A549 (cell line): Measurements from ENCODE around the gene HESX1. TPM values are rescaled to one million over a fixed set of nuclear protein-coding genes. Genes with fewer than 3 reads are reported as not detected.

Experiments used
- ATAC-seq, 2 experiments: fragments of 200-7000 bp in 1 of 2; fragments of >200 bp in 1 of 2; cut with Nextera tagmentation in 1 of 2; cut with Tn5 transposase in 1 of 2; 3 replicates each; pipeline versions ENCODE4 v1.8.0 to v1.9.1; 2018 to 2020; ENCODE audit warnings: mild to moderate bottlenecking in 1 of 2, moderate library complexity in 1 of 2
- CTCF ChIA-PET: fragments of 300-600 bp; sonication (Branson Sonifier 250); formaldehyde crosslinking; extraction: SDS; loops from one replicate; lab custom pipeline; 2021; ENCODE audit warnings: antibody characterized with exemption, inconsistent platforms; lab: Yijun Ruan, JAX
- POLR2A ChIA-PET: fragments of 350-600 bp; formaldehyde crosslinking; extraction: SDS; loops from one replicate; lab custom pipeline; 2021; ENCODE audit warnings: antibody characterized with exemption, inconsistent platforms; lab: Yijun Ruan, JAX
- DNase-seq, 2 experiments: peaks; one replicate each; pipeline versions ENCODE4 v3.0.0 to v3.0.0-alpha.2; 2011 to 2016; ENCODE audit warnings: low read depth in 1 of 2, low spot score in 1 of 2
- FAIRE-seq: peaks from 2 replicates; lab custom pipeline; 2011; peaks lifted over from hg19 to GRCh38; lab: Jason Lieb, UNC
- H3K27ac ChIP-seq, 2 experiments: fragments of >200 bp; sonication (Bioruptor Twin); formaldehyde crosslinking; 3 replicates each; pipeline ENCODE4 v1.5.1; 2016 to 2017
- H3K4me1 ChIP-seq: fragments of >200 bp; sonication (Bioruptor Twin); formaldehyde crosslinking; 3 replicates; pipeline ENCODE4 v1.6.1; 2016
- H3K4me2 ChIP-seq: fragments of >200 bp; sonication (Bioruptor Twin); formaldehyde crosslinking; 3 replicates; pipeline ENCODE4 v1.6.1; 2016
- H3K4me3 ChIP-seq: fragments of >200 bp; sonication (Bioruptor Twin); formaldehyde crosslinking; 3 replicates; pipeline ENCODE4 v1.5.1; 2016
- H3K9me3 ChIP-seq: fragments of >200 bp; sonication (Bioruptor Twin); formaldehyde crosslinking; 3 replicates; pipeline ENCODE4 v1.6.1; 2016
- BHLHE40 ChIP-seq: IDR thresholded peaks from 2 replicates; pipeline ENCODE4 v1.6.1; 2012; ENCODE audit warnings: low read depth, low read length, inconsistent platforms
- CBX2 ChIP-seq: fragments of 200-600 bp; sonication (generic); IDR thresholded peaks from 2 replicates; pipeline ENCODE4 v1.6.1; 2016; ENCODE audit warnings: low read depth, mild to moderate bottlenecking, borderline replicate concordance
- CHD2 ChIP-seq: fragments of 150-350 bp; IDR thresholded peaks from 2 replicates; pipeline ENCODE4 v1.6.1; 2014; ENCODE audit warnings: low read length; ENCODE audit not compliant: partially characterized antibody
- EHMT2 ChIP-seq: fragments of 200-600 bp; sonication (generic); IDR thresholded peaks from 2 replicates; pipeline ENCODE4 v1.6.1; 2016; ENCODE audit warnings: antibody characterized with exemption, low read depth, mild to moderate bottlenecking, moderate library complexity
- ESRRA ChIP-seq: fragments of 150-350 bp; IDR thresholded peaks from 2 replicates; pipeline ENCODE4 v1.6.1; 2014; ENCODE audit warnings: mild to moderate bottlenecking, low read length, borderline replicate concordance
- FOXS1 ChIP-seq: fragments of 250-450 bp; sonication (Bioruptor Pico); IDR thresholded peaks from 2 replicates; pipeline ENCODE4 v1.5.0; 2020; ENCODE audit warnings: mild to moderate bottlenecking, moderate library complexity
- GATA3 ChIP-seq: IDR thresholded peaks from 2 replicates; pipeline ENCODE4 v1.6.1; 2012; ENCODE audit warnings: borderline replicate concordance
- HOXA7 ChIP-seq: fragments of 250-450 bp; sonication (Bioruptor Pico); IDR thresholded peaks from 2 replicates; pipeline ENCODE4 v1.5.0; 2020; ENCODE audit warnings: mild to moderate bottlenecking, moderate library complexity
- HOXB5 ChIP-seq: fragments of 250-450 bp; sonication (Bioruptor Pico); IDR thresholded peaks from 2 replicates; pipeline ENCODE4 v1.5.0; 2020; ENCODE audit warnings: mild to moderate bottlenecking, moderate library complexity
- JUN ChIP-seq, 2 experiments: fragments of >200 bp; sonication (Bioruptor Twin); formaldehyde crosslinking; IDR thresholded peaks; 2 replicates in 1 of 2; 3 replicates in 1 of 2; pipeline ENCODE4 v1.6.1; 2016 to 2017
- JUNB ChIP-seq: fragments of >200 bp; sonication (Bioruptor Twin); formaldehyde crosslinking; IDR thresholded peaks from 2 replicates; pipeline ENCODE4 v1.6.1; 2016
- KDM1A ChIP-seq: fragments of 200-600 bp; sonication (generic); IDR thresholded peaks from 2 replicates; pipeline ENCODE4 v1.6.1; 2016; ENCODE audit warnings: low read depth, mild to moderate bottlenecking
- MYC ChIP-seq: IDR thresholded peaks from 2 replicates; pipeline ENCODE4 v1.6.1; 2012; ENCODE audit warnings: mild to moderate bottlenecking, inconsistent platforms, low read length, improper control_type of control experiment, borderline replicate concordance
- NFE2L2 ChIP-seq: fragments of 150-350 bp; conservative IDR thresholded peaks from 2 replicates; pipeline ENCODE4 v1.6.1; 2014; ENCODE audit warnings: low read length
- NPAS2 ChIP-seq: fragments of 250-450 bp; sonication (Bioruptor Pico); IDR thresholded peaks from 2 replicates; pipeline ENCODE4 v1.8.0; 2022; ENCODE audit warnings: mild to moderate bottlenecking, moderate library complexity, borderline replicate concordance
- NR3C1 ChIP-seq: fragments of >200 bp; sonication (Bioruptor Twin); formaldehyde crosslinking; IDR thresholded peaks from 3 replicates; pipeline ENCODE4 v1.6.1; 2017
- RCOR1 ChIP-seq: fragments of 150-350 bp; IDR thresholded peaks from 2 replicates; pipeline ENCODE4 v1.6.1; 2014; ENCODE audit warnings: antibody characterized with exemption, low read length, low read depth
- SREBF2 ChIP-seq: fragments of 450-650 bp; IDR thresholded peaks from 2 replicates; pipeline ENCODE4 v1.6.1; 2014; ENCODE audit warnings: mild to moderate bottlenecking, moderate library complexity
- ZC3H11A ChIP-seq: fragments of 450-650 bp; IDR thresholded peaks from 2 replicates; pipeline ENCODE4 v1.6.1; 2014; ENCODE audit warnings: antibody characterized with exemption, mild to moderate bottlenecking
- ZNF302 ChIP-seq: fragments of 250-450 bp; sonication (Bioruptor Pico); IDR thresholded peaks from 2 replicates; pipeline ENCODE4 v1.9.0; 2021; ENCODE audit warnings: inconsistent platforms, mild to moderate bottlenecking, moderate library complexity
- WGBS: methylation state at CpG from one replicate; pipeline ENCODE4 v1.1.6; 2017; ENCODE audit errors: missing lambda C conversion rate; 5-methylcytosine and 5-hydroxymethylcytosine counted together
- polyA plus RNA-seq, 4 experiments: library from polyadenylated mRNA; depleted of rRNA in 3 of 4; stranded (reverse); fragments of >200 nt; fragmentation: RNase III in 1 of 4; extraction: RNeasy Plus Mini Kit Qiagen cat#74134 plus additional on column Dnase treatment in 1 of 4; gene quantifications; 2 replicates in 3 of 4; 3 replicates in 1 of 4; pipeline ENCODE4 v1.2.3, GENCODE V29; 2011 to 2017
- TF ChIP-seq, protein P1 (sequence below): fragments of >200 bp; sonication (Bioruptor Twin); formaldehyde crosslinking; IDR thresholded peaks from 3 replicates; pipeline ENCODE4 v1.5.1; 2016
- TF ChIP-seq, protein P2 (sequence below): fragments of >200 bp; sonication (Bioruptor Twin); formaldehyde crosslinking; IDR thresholded peaks from 3 replicates; pipeline ENCODE4 v1.6.1; 2016
- TF ChIP-seq, protein P3 (sequence below): fragments of >200 bp; sonication (Bioruptor Twin); formaldehyde crosslinking; IDR thresholded peaks from 2 replicates; pipeline ENCODE4 v1.6.1; 2016
- TF ChIP-seq, protein P4 (sequence below): fragments of 450-650 bp; IDR thresholded peaks from 2 replicates; pipeline ENCODE4 v1.6.1; 2014; ENCODE audit warnings: antibody characterized with exemption

Gene HESX1
- polyA plus RNA-seq, 2 of the 4 experiments (the other 2 are of a cell fraction): 0.35 to 0.87 TPM

DNA sequence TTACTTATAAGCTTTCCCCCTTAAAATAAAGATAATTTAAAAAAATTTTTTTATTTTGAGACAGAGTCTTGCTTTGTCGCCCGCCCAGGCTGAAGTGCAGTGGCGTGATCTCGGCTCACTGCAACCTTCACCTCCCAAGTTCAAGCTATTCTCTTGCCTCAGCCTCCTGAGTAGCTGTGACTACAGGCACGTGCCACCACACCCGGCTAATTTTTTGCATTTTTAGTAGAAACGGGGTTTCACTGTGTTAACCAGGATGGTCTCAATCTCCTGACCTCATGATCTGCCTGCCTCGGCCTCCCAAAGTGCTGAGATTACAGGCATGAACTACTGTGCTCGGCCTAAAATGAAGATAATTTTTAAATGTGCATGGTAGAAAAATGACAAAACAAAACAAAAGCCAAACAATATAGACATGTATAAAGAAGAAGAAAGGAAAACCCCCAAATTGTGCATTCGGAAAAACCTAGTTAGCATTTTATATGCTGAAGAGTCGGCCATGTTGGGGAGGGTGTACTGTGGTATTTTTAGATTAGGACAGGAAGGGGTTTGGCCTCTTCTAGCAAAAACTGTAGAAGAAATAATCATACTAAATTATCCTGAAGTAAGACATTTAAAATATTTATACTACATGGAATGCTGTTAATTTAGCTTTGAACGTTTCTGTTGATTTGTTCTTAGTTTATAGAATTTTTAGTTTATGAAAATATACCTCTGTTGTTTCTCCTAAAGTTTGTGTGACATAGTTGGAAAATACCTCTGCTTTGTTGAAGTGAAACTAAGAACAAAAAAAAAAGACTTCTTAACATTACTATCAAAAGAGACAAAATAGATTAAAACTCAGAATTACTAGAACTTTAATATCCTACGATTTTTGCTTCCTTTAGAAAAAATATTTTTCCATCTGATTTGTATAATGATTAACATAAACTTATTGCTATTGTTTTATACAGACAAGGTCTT, 35.1 kb upstream of the HESX1 start:
- TF ChIP-seq BHLHE40 (no peak), GATA3 (no peak), MYC (no peak), JUNB (no peak), ESRRA (no peak), NPAS2 (CRISPR knock-in tag) (no peak), NR3C1 (no peak)
- 87% methylated on average over 13 of the region's 13 CpGs for WGBS
- no peak for FAIRE-seq
- no peak overlapping the region for H3K4me3 ChIP-seq
- ATAC-seq: no peak
- H3K4me2 ChIP-seq: no peak overlapping the region
- DNase-seq: no peak
- no peak overlapping the region for H3K27ac ChIP-seq
- no peaks in the 10 kb centered on the region; the same call in 2 of the 3 replicates for H3K4me1 ChIP-seq
- CTCF ChIA-PET: interaction anchor here (1.0 to 1.1 kb wide), 2 partner anchors 13 to 65 kb away, joined by 3 read pairs; no protein-coding TSS in a partner anchor
- POLR2A ChIA-PET: interaction anchor here (0.7 kb wide), 1 partner anchor 167 kb away, joined by 4 read pairs; no protein-coding TSS in a partner anchor
- H3K9me3 ChIP-seq: no peaks in the 10 kb centered on the region

DNA sequence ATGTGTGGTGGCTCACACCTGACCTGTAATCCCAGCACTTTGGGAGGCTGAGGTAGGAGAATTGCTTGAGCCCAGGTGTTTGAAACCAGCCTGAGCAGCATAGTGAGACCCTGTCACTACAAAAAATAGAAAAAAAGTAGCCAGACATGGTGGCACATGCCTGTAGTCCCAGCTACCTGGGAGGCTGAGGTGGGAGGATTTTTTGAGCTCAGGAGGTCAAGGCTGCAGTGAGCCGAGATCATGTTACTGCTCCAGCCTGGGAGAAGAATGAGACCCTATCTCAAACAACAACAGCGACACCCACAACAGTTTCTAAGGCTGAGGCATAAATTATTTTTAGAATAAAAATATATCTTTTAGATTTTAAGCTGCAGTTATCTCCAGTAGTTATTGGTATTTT, 34.0 kb upstream of the HESX1 start:
- CTCF ChIA-PET: interaction anchor here (1.0 to 1.2 kb wide), 2 partner anchors 12 kb away, joined by 3 to 5 read pairs; no protein-coding TSS in a partner anchor
- H3K4me2 ChIP-seq: no peak overlapping the region
- TF ChIP-seq, protein P1, sequence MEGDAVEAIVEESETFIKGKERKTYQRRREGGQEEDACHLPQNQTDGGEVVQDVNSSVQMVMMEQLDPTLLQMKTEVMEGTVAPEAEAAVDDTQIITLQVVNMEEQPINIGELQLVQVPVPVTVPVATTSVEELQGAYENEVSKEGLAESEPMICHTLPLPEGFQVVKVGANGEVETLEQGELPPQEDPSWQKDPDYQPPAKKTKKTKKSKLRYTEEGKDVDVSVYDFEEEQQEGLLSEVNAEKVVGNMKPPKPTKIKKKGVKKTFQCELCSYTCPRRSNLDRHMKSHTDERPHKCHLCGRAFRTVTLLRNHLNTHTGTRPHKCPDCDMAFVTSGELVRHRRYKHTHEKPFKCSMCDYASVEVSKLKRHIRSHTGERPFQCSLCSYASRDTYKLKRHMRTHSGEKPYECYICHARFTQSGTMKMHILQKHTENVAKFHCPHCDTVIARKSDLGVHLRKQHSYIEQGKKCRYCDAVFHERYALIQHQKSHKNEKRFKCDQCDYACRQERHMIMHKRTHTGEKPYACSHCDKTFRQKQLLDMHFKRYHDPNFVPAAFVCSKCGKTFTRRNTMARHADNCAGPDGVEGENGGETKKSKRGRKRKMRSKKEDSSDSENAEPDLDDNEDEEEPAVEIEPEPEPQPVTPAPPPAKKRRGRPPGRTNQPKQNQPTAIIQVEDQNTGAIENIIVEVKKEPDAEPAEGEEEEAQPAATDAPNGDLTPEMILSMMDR: no peak
- TF ChIP-seq NFE2L2 (no peak), FOXS1 (no peak), ZC3H11A (no peak), CBX2 (no peak), EHMT2 (no peak), SREBF2 (no peak), ZNF302 (CRISPR knock-in tag) (no peak), HOXB5 (CRISPR knock-in tag) (no peak), RCOR1 (no peak), JUN (IDR thresholded peaks at IDR 0.05) (no peak), HOXA7 (CRISPR knock-in tag) (no peak), CHD2 (no peak), KDM1A (no peak)
- TF ChIP-seq, protein P2, sequence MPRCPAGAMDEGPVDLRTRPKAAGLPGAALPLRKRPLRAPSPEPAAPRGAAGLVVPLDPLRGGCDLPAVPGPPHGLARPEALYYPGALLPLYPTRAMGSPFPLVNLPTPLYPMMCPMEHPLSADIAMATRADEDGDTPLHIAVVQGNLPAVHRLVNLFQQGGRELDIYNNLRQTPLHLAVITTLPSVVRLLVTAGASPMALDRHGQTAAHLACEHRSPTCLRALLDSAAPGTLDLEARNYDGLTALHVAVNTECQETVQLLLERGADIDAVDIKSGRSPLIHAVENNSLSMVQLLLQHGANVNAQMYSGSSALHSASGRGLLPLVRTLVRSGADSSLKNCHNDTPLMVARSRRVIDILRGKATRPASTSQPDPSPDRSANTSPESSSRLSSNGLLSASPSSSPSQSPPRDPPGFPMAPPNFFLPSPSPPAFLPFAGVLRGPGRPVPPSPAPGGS: no peak
- TF ChIP-seq, protein P3, sequence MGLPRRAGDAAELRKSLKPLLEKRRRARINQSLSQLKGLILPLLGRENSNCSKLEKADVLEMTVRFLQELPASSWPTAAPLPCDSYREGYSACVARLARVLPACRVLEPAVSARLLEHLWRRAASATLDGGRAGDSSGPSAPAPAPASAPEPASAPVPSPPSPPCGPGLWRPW: no peak
- TF ChIP-seq, protein P4, sequence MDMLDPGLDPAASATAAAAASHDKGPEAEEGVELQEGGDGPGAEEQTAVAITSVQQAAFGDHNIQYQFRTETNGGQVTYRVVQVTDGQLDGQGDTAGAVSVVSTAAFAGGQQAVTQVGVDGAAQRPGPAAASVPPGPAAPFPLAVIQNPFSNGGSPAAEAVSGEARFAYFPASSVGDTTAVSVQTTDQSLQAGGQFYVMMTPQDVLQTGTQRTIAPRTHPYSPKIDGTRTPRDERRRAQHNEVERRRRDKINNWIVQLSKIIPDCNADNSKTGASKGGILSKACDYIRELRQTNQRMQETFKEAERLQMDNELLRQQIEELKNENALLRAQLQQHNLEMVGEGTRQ: no peak
- TF ChIP-seq, all 56 proteins: peak for 0
- no peak for FAIRE-seq
- POLR2A ChIA-PET: interaction anchor here (0.7 to 1.1 kb wide), 2 partner anchors 11 to 166 kb away, joined by 4 read pairs; no protein-coding TSS in a partner anchor
- 98% methylated on average over 2 of the region's 2 CpGs for WGBS
- H3K4me1 ChIP-seq: peaks cover 10% of the 10 kb centered on the region; the same call in 2 of the 3 replicates
- ATAC-seq: no peak
- no peak overlapping the region for H3K27ac ChIP-seq
- no peaks in the 10 kb centered on the region for H3K9me3 ChIP-seq
- no peak overlapping the region for H3K4me3 ChIP-seq
- DNase-seq: no peak
